ENCODE results near the gene CTF1. TPM values are rescaled to one million over a fixed set of nuclear protein-coding genes. Genes with fewer than 3 reads are reported as not detected.

The CTF1 gene
- total and polyA plus RNA-seq, 12 donors: 6.5 to 28.2 (median 17.8) TPM

GRCh38 chr16:30949650-30950515 lies 53.5 kb downstream of the CTF1 start:
- peaks cover 6 to 52% (median 42%) of the 10 kb centered on the region in 9 donors for H3K4me1 ChIP-seq
- peaks cover 0 to 24% (median 0%) of the 10 kb centered on the region in 9 donors for H3K36me3 ChIP-seq
- H3K4me3 ChIP-seq: peak overlapping the region; percentile 65 to 100 (median 99)
- peak; percentile 54 to 75 (median 69) for ATAC-seq
- peak overlapping the region; percentile 86 to 98 (median 95) for H3K27ac ChIP-seq
- intact Hi-C loops (cut with DNase I): loop anchor here in 2 of 10 donors (10.0 kb wide), 2 partner anchors 495 to 925 kb away; partner anchors contain the start of genes ZNF267 (in 1 of the 2) and ZNF843 (in 1 of the 2)
- no peaks in the 10 kb centered on the region for H3K27me3 ChIP-seq
- peak in 2 of 9 donors; percentile 9 to 15 for TF ChIP-seq CTCF (IDR thresholded peaks at IDR 0.05)
- WGBS, 2 donors: 8 to 10% methylated on average over 21 of the region's 21 CpGs
- H3K9me3 ChIP-seq: no peaks in the 10 kb centered on the region
- DNase-seq: peak; percentile 82 to 85

GRCh38 chr16:30950516-30951065 lies 54.2 kb downstream of the CTF1 start:
- no peak for TF ChIP-seq CTCF (IDR thresholded peaks at IDR 0.05)
- Histone ChIP-seq H3K36me3 (peaks cover 0 to 19% (median 0%) of the 10 kb centered on the region in 9 donors), H3K27ac (peak overlapping the region in 9 of 10 donors; percentile 86 to 98 (median 95)), H3K9me3 (no peaks in the 10 kb centered on the region), H3K4me1 (peaks cover 6 to 52% (median 42%) of the 10 kb centered on the region in 9 donors), H3K27me3 (no peaks in the 10 kb centered on the region), H3K4me3 (peak overlapping the region in 9 of 10 donors; percentile 65 to 100 (median 99))
- DNase-seq (no peak), ATAC-seq (no peak)
- intact Hi-C loops (cut with DNase I): loop anchor here in 2 of 10 donors (10.0 kb wide), 2 partner anchors 494 to 924 kb away; partner anchors contain the start of genes ZNF267 (in 1 of the 2) and ZNF843 (in 1 of the 2)
- 77 to 81% methylated on average over 8 of the region's 8 CpGs for WGBS, 2 donors

- intact Hi-C loops (cut with DNase I): loop anchor here in 2 of 10 donors (10.0 kb wide), 2 partner anchors 494 to 924 kb away; partner anchors contain the start of genes ZNF267 (in 1 of the 2) and ZNF843 (in 1 of the 2)
- Histone ChIP-seq H3K27me3 (no peaks in the 10 kb centered on the region), H3K4me1 (peaks cover 6 to 52% (median 42%) of the 10 kb centered on the region in 9 donors), H3K4me3 (no peak overlapping the region), H3K36me3 (peaks cover 0 to 19% (median 0%) of the 10 kb centered on the region in 9 donors), H3K9me3 (no peaks in the 10 kb centered on the region), H3K27ac (peak overlapping the region in 7 of 10 donors; percentile 18 to 96 (median 86))
- TF ChIP-seq CTCF (IDR thresholded peaks at IDR 0.05): no peak
- ATAC-seq (no peak), DNase-seq (no peak)
- WGBS, 2 donors: 80 to 82% methylated on average over 1 of the region's 1 CpG
Observed at GRCh38 chr16:30951193-30951592, 54.8 kb downstream of the CTF1 start.

GRCh38 chr16:30951750-30952149 lies 55.3 kb downstream of the CTF1 start:
- peak overlapping the region in 5 of 10 donors; percentile 18 to 96 (median 29) for H3K27ac ChIP-seq
- DNase-seq (peak; percentile 50 to 68), ATAC-seq (no peak)
- H3K9me3 ChIP-seq: no peaks in the 10 kb centered on the region
- no peak for TF ChIP-seq CTCF (IDR thresholded peaks at IDR 0.05)
- H3K27me3 ChIP-seq: no peaks in the 10 kb centered on the region
- 17 to 23% methylated on average over 3 of the region's 3 CpGs for WGBS, 2 donors
- H3K4me3 ChIP-seq: no peak overlapping the region
- H3K4me1 ChIP-seq: peaks cover 6 to 57% (median 47%) of the 10 kb centered on the region in 9 donors
- peaks cover 0 to 19% (median 0%) of the 10 kb centered on the region in 9 donors for H3K36me3 ChIP-seq
- intact Hi-C loops (cut with DNase I): loop anchor here in 2 of 10 donors (10.0 kb wide), 2 partner anchors 493 to 923 kb away; partner anchors contain the start of genes ZNF267 (in 1 of the 2) and ZNF843 (in 1 of the 2)
